ENCODE measurements around the gene CCNF. TPM values are rescaled to one million over a fixed set of nuclear protein-coding genes. Genes with fewer than 3 reads are reported as not detected.

CCNF gene
- total RNA-seq, 4 donors from 2014 or later: 1.2 to 2.5 (median 1.8) TPM

DNA sequence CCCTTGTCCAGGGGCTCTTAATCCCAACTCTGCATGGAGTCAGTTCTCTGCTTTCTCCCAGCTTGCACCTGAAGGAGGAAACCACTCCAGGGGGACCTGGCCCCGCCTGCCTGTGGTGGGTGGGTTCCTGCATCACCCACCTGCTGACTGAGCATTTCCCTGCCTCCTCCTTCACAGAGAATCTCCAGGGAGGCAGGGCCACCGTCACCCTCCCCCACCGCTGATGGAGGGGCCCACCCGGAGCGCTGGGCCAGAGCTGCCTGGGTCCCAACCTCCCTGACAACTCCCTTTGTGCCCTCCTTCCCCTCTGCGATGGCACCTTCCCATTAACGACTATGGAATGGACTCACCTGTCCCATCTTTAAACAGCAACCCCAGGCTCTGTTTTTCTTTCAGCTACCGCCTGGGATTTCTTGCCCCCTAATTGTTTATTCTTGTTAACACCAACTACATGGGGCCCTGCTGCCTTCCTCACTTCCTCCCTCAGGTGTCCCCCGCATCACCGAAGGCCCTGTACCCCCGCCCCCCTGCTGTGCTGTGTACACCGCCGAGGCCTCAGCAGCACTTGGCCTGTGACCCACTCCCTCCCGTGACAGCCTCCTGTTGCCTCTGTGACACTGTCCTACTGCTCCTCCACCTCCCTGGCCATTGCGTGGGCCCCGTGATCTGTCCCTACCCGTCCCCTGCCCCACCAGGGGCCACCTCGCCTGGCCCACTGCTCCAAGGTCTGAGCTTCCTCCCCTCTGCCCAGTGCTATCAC, 29.8 kb downstream of the CCNF start:
- Histone ChIP-seq H3K27ac (no peak overlapping the region), H3K4me3 (replicated peaks in 1 of 3) (peak overlapping the region in 2 of 3 donors; percentile 46 to 77), H3K4me1 (peaks cover 13 to 14% of the 10 kb centered on the region in 2 donors), H3K9me3 (no peaks in the 10 kb centered on the region), H3K27me3 (no peaks in the 10 kb centered on the region), H3K36me3 (no peaks in the 10 kb centered on the region)
- intact Hi-C loops (cut with DNase I): no loop called here
- TF ChIP-seq, protein P1, sequence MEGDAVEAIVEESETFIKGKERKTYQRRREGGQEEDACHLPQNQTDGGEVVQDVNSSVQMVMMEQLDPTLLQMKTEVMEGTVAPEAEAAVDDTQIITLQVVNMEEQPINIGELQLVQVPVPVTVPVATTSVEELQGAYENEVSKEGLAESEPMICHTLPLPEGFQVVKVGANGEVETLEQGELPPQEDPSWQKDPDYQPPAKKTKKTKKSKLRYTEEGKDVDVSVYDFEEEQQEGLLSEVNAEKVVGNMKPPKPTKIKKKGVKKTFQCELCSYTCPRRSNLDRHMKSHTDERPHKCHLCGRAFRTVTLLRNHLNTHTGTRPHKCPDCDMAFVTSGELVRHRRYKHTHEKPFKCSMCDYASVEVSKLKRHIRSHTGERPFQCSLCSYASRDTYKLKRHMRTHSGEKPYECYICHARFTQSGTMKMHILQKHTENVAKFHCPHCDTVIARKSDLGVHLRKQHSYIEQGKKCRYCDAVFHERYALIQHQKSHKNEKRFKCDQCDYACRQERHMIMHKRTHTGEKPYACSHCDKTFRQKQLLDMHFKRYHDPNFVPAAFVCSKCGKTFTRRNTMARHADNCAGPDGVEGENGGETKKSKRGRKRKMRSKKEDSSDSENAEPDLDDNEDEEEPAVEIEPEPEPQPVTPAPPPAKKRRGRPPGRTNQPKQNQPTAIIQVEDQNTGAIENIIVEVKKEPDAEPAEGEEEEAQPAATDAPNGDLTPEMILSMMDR (IDR thresholded peaks at IDR 0.05): no peak
- TF ChIP-seq POLR2A (IDR thresholded peaks at IDR 0.05): no peak
- 17 to 20% methylated on average over 17 of the region's 18 CpGs for WGBS, 2 donors
- DNase-seq: peak in 1 of 2 donors; percentile 29

DNA sequence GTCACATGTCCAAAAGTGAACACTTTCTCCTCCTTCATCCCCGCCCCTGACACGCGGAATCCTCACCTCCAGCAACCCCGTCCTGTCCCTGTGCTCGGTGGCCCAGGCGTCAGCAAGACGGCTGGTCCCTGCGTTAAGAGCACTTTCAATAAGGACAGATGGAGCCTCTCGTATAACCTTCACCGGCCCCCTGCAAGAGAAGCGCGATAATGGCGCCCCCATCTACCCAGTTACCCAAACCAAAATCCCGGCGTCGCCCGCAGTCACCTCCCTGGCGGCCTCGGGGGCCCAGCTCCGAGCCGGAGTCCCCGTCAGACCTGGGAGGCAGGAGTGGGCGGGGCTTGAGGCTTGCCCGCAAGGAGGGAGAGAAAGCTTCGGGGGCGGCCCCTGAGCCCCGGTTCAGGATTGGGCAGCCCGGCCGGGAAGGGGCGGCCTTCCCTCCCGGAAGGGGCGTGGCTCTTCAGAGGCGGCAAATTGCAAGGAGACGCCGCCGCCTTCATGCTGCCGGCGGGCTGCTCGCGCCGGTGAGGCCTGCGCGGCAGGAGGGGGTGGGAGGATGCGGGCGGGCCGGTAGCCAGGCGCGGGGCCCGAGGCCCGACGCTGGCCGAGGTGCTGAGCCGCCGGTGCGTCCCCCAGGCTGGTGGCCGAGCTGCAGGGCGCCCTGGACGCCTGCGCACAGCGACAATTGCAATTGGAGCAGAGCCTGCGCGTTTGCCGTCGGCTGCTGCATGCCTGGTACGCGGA, 30.6 kb downstream of the CCNF start, which contains the start of gene TEDC2:
TSS of gene TEDC2 (plus strand) at position 463 of the 744 bp plus-strand sequence. CDS start at position 499, 36 bp downstream.
- peak; percentile 98 for DNase-seq
- peaks cover 13 to 14% of the 10 kb centered on the region in 2 donors for H3K4me1 ChIP-seq
- 0 to 1% methylated on average over 27 to 45 of the region's 66 CpGs for WGBS, 2 donors
- H3K27me3 ChIP-seq: no peaks in the 10 kb centered on the region
- H3K36me3 ChIP-seq: no peaks in the 10 kb centered on the region
- no peak within 1 kb of the TSS for H3K27ac ChIP-seq
- no peaks in the 10 kb centered on the region for H3K9me3 ChIP-seq
- peak within 1 kb of the TSS in 2 of 3 donors; percentile 46 to 77 for H3K4me3 ChIP-seq (replicated peaks in 1 of 3)
- TF ChIP-seq, protein P1 (IDR thresholded peaks at IDR 0.05): no peak
- TF ChIP-seq POLR2A (IDR thresholded peaks at IDR 0.05): no peak
- intact Hi-C loops (cut with DNase I): no loop called here

DNA sequence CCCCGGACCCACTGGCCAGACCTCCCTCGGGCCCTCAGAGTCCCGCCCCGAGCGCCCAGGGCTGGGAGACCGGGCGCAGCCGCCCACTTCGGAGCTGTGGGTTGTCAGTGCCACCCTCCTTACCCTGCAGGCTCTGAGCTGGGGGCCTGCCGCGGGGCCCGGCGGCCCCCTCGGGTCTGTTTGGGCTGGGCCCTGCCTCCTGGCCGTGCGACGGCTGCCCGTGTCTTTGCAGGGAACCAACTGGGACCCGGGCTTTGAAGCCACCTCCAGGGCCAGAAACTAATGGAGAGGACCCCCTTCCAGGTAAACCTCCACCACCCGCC, 31.1 kb downstream of the CCNF start:
- DNase-seq: no peak
- intact Hi-C loops (cut with DNase I): no loop called here
- Histone ChIP-seq H3K4me3 (replicated peaks in 1 of 3) (peak overlapping the region in 1 of 3 donors; percentile 46), H3K27me3 (no peaks in the 10 kb centered on the region), H3K9me3 (no peaks in the 10 kb centered on the region), H3K4me1 (peaks cover 13 to 14% of the 10 kb centered on the region in 2 donors), H3K27ac (no peak overlapping the region), H3K36me3 (no peaks in the 10 kb centered on the region)
- no CpG with 5 or more reads among the region's 20 CpGs for WGBS, 2 donors
- no peak for TF ChIP-seq POLR2A (IDR thresholded peaks at IDR 0.05)
- TF ChIP-seq, protein P1 (IDR thresholded peaks at IDR 0.05): no peak

DNA sequence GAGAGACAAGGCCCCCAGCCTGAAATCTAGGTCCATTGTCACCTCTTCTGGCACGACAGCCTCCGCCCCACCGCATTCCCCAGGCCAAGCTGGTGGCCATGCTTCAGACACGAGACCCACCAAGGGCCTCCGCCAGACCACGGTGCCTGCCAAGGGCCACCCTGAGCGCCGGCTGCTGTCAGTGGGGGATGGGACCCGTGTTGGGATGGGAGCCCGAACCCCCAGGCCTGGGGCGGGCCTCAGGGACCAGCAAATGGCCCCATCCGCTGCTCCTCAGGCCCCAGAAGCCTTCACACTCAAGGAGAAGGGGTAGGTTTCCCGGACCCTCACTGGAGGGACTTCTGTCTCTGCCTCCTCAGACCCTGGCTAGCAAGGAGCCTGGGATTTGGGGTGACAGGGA, 31.7 kb downstream of the CCNF start:
- Histone ChIP-seq H3K36me3 (no peaks in the 10 kb centered on the region), H3K4me1 (peaks cover 13 to 14% of the 10 kb centered on the region in 2 donors), H3K9me3 (no peaks in the 10 kb centered on the region), H3K27ac (no peak overlapping the region), H3K4me3 (replicated peaks in 1 of 3) (no peak overlapping the region), H3K27me3 (no peaks in the 10 kb centered on the region)
- no peak for DNase-seq
- 81% methylated on average over 7 of the region's 13 CpGs; no CpG with 5 or more reads in 1 of the 2 donors for WGBS, 2 donors
- intact Hi-C loops (cut with DNase I): no loop called here
- TF ChIP-seq, protein P1 (IDR thresholded peaks at IDR 0.05): no peak

All from thyroid gland (tissue), 4 donors.